ENCODE measurements around the gene FGFBP3.

- TF ChIP-seq CTCF (IDR thresholded peaks at IDR 0.05 in 2 of 3, conservative IDR thresholded peaks at IDR 0.05 in 1 of 3; ENCODE audit: borderline replicate concordance in 1 of 3, insufficient read depth in 1 of 3, low read depth in 2 of 3, low read length in 2 of 3) (no peak), TCF7L2 (IDR thresholded peaks at IDR 0.05; ENCODE audit: borderline replicate concordance, extremely low read depth, insufficient read depth, insufficient read length) (no peak), POLR2A (IDR thresholded peaks at IDR 0.05; ENCODE audit: borderline replicate concordance, extremely low read depth, insufficient read depth, insufficient read length) (no peak), EZH2 (IDR thresholded peaks at IDR 0.05) (no peak), YY1 (IDR thresholded peaks at IDR 0.05; ENCODE audit: extremely low read depth, insufficient replicate concordance, low read depth, low read length) (no peak), POLR2AphosphoS5 (IDR thresholded peaks at IDR 0.05; ENCODE audit: low read depth, low read length) (no peak), ZNF274 (IDR thresholded peaks at IDR 0.05; ENCODE audit: low read depth, low read length) (no peak), SIN3A (IDR thresholded peaks at IDR 0.05; ENCODE audit: low read depth) (no peak), EGR1 (IDR thresholded peaks at IDR 0.05; ENCODE audit: low read depth) (no peak)
These were observed 29.0 kb downstream of the FGFBP3 start for GRCh38 chr10:91880310-91880709.

All from HCT116 (cell line).